Ishikawa (cell line): Measurements from ENCODE around the gene TNFRSF1B.

Source experiments
- CEBPB ChIP-seq: IDR thresholded peaks from 2 replicates; pipeline ENCODE4 v1.6.1; 2012
- CREB1 ChIP-seq: IDR thresholded peaks from 2 replicates; pipeline ENCODE4 v1.6.1; 2012; ENCODE audit warnings: low read depth
- EGR1 ChIP-seq: IDR thresholded peaks from 2 replicates; pipeline ENCODE4 v1.6.1; 2012
- EP300 ChIP-seq: IDR thresholded peaks from 2 replicates; pipeline ENCODE4 v1.6.1; 2012; ENCODE audit warnings: borderline replicate concordance
- FOXM1 ChIP-seq: IDR thresholded peaks from 2 replicates; pipeline ENCODE4 v1.6.1; 2012; ENCODE audit warnings: low read depth, borderline replicate concordance
- MAX ChIP-seq: IDR thresholded peaks from 2 replicates; pipeline ENCODE4 v1.6.1; 2012
- NFIC ChIP-seq: IDR thresholded peaks from 2 replicates; pipeline ENCODE4 v1.6.1; 2012
- RAD21 ChIP-seq: IDR thresholded peaks from 2 replicates; pipeline ENCODE4 v1.6.1; 2012; ENCODE audit warnings: low read depth
- REST ChIP-seq: IDR thresholded peaks from 2 replicates; pipeline ENCODE4 v1.6.1; 2012; ENCODE audit warnings: low read depth, mild to moderate bottlenecking
- TAF1 ChIP-seq: IDR thresholded peaks from 2 replicates; pipeline ENCODE4 v1.6.1; 2012; ENCODE audit warnings: low read depth, mild to moderate bottlenecking
- TCF12 ChIP-seq: IDR thresholded peaks from 2 replicates; pipeline ENCODE4 v1.6.1; 2012; ENCODE audit warnings: low read depth
- TEAD4 ChIP-seq: IDR thresholded peaks from 2 replicates; pipeline ENCODE4 v1.6.1; 2012
- USF1 ChIP-seq: IDR thresholded peaks from 2 replicates; pipeline ENCODE4 v1.6.1; 2012
- YY1 ChIP-seq: IDR thresholded peaks from 2 replicates; pipeline ENCODE4 v1.6.1; 2012; ENCODE audit warnings: low read depth
- ZBTB7A ChIP-seq: IDR thresholded peaks from 2 replicates; pipeline ENCODE4 v1.6.1; 2012; ENCODE audit warnings: low read depth

Gene TNFRSF1B

GRCh38 chr1:12202190-12202497 lies 35.4 kb downstream of the TNFRSF1B start:
- TF ChIP-seq USF1 (no peak), CEBPB (no peak), TCF12 (peak; percentile 52; the same call in 1 of the 2 replicates), TEAD4 (no peak), MAX (peak; percentile 45), RAD21 (no peak)

GRCh38 chr1:12202577-12202976 lies 35.8 kb downstream of the TNFRSF1B start:
- no peak for TF ChIP-seq REST
- no peak for TF ChIP-seq TAF1
- no peak for TF ChIP-seq FOXM1
- TF ChIP-seq NFIC, result no peak
- TF ChIP-seq MAX, result no peak
- no peak for TF ChIP-seq EP300
- no peak for TF ChIP-seq TCF12

- TF ChIP-seq EP300, result no peak
- TF ChIP-seq EGR1, result no peak
- no peak for TF ChIP-seq TCF12
- TF ChIP-seq ZBTB7A, result no peak
- TF ChIP-seq REST, result no peak
- no peak for TF ChIP-seq TAF1
- TF ChIP-seq NFIC, result no peak
- no peak for TF ChIP-seq MAX
- no peak for TF ChIP-seq USF1
- TF ChIP-seq TEAD4, result no peak
- no peak for TF ChIP-seq YY1
- no peak for TF ChIP-seq RAD21
- TF ChIP-seq CREB1, result no peak
- no peak for TF ChIP-seq CEBPB
- TF ChIP-seq FOXM1, result no peak
These were observed 36.6 kb downstream of the TNFRSF1B start for GRCh38 chr1:12203216-12204007.

- TF ChIP-seq RAD21 (no peak), EGR1 (no peak), NFIC (no peak), ZBTB7A (no peak), TAF1 (no peak), REST (no peak)
These were observed 37.3 kb downstream of the TNFRSF1B start for GRCh38 chr1:12204140-12204539.
